SK-N-SH (cell line): ENCODE data around the gene CRYBG1. TPM values are rescaled to one million over a fixed set of nuclear protein-coding genes. Genes with fewer than 3 reads are reported as not detected.

Source experiments
- CTCF ChIA-PET: fragments of 300-600, 350-600 bp; formaldehyde crosslinking; extraction: SDS; loops from one replicate; lab custom pipeline; 2021; lab: Yijun Ruan, JAX
- POLR2A ChIA-PET: fragments of 350-600 bp; sonication (Branson Sonifier 250); formaldehyde crosslinking; extraction: SDS; loops from one replicate; lab custom pipeline; 2020; ENCODE audit warnings: antibody characterized with exemption, inconsistent platforms; lab: Yijun Ruan, JAX
- DNase-seq: peaks from one replicate; pipeline ENCODE4 v3.0.0; 2012
- H2AFZ ChIP-seq: fragments of 200-600 bp; sonication (generic); 2 replicates; pipeline ENCODE4 v1.8.1; 2016; ENCODE audit warnings: antibody characterized with exemption, mild to moderate bottlenecking, low read depth
- H3F3A ChIP-seq: fragments of 200-600 bp; sonication (generic); replicated peaks from 2 replicates; pipeline ENCODE3; 2016; ENCODE audit warnings: antibody characterized with exemption, mild to moderate bottlenecking; ENCODE audit not compliant: insufficient read depth
- H3K27ac ChIP-seq, 2 experiments: fragments of 200-500 bp in 1 of 2; fragments of 200-600 bp in 1 of 2; sonication (Bioruptor generic) in 1 of 2; sonication (generic), shearing (Covaris generic) in 1 of 2; 2 replicates each; pipeline versions ENCODE4 v1.5.1 to v1.6.1; 2014 to 2016; ENCODE audit warnings: low read depth in 2 of 2, inconsistent platforms in 1 of 2, low read length in 1 of 2, mild to moderate bottlenecking in 1 of 2, mixed read lengths in 1 of 2
- H3K27me3 ChIP-seq: fragments of 200-600 bp; sonication (generic), shearing (Covaris generic); 2 replicates; pipeline ENCODE4 v1.6.1; 2016; ENCODE audit warnings: mixed run types; ENCODE audit not compliant: insufficient read depth
- H3K36me3 ChIP-seq, 2 experiments: fragments of 200-500 bp in 1 of 2; fragments of 200-600 bp in 1 of 2; sonication (Bioruptor generic) in 1 of 2; sonication (generic) in 1 of 2; replicated peaks in 1 of 2; 2 replicates each; pipeline versions ENCODE3 to v1.5.1; 2014 to 2016; ENCODE audit warnings: low read length in 1 of 2, mild to moderate bottlenecking in 1 of 2; ENCODE audit not compliant: insufficient read depth in 2 of 2, control insufficient read depth in 1 of 2
- H3K4me1 ChIP-seq, 2 experiments: fragments of 200-500 bp in 1 of 2; fragments of 200-600 bp in 1 of 2; sonication (Bioruptor generic) in 1 of 2; sonication (generic), shearing (Covaris generic) in 1 of 2; 2 replicates each; pipeline versions ENCODE4 v1.5.1 to v1.6.1; 2014 to 2016; ENCODE audit warnings: low read depth in 1 of 2, low read length in 1 of 2, mixed run types in 1 of 2; ENCODE audit not compliant: insufficient read depth in 2 of 2, control insufficient read depth in 1 of 2
- H3K4me2 ChIP-seq: fragments of 200-600 bp; sonication (generic), shearing (Covaris generic); 2 replicates; pipeline ENCODE4 v1.6.1; 2017; ENCODE audit warnings: mixed run types
- H3K4me3 ChIP-seq, 2 experiments: fragments of 200-500 bp in 1 of 2; fragments of 200-600 bp in 1 of 2; sonication (Bioruptor generic) in 1 of 2; sonication (generic), shearing (Covaris generic) in 1 of 2; 2 replicates each; pipeline versions ENCODE4 v1.5.1 to v1.8.1; 2014 to 2016; ENCODE audit warnings: low read depth in 2 of 2, inconsistent platforms in 1 of 2, low read length in 1 of 2, mild to moderate bottlenecking in 1 of 2, mixed read lengths in 1 of 2, moderate library complexity in 1 of 2
- H3K79me2 ChIP-seq: fragments of 200-600 bp; sonication (generic); 2 replicates; pipeline ENCODE4 v1.8.1; 2017; ENCODE audit warnings: mild to moderate bottlenecking; ENCODE audit not compliant: insufficient read depth
- H3K9ac ChIP-seq: fragments of 200-600 bp; sonication (generic); 2 replicates; pipeline ENCODE4 v1.6.1; 2017; ENCODE audit warnings: mixed run types
- H3K9me2 ChIP-seq: fragments of 200-600 bp; sonication (generic); 2 replicates; pipeline ENCODE4 v1.6.1; 2017; ENCODE audit warnings: mixed run types
- H3K9me3 ChIP-seq: fragments of 200-600 bp; sonication (generic); 2 replicates; pipeline ENCODE4 v1.6.1; 2017; ENCODE audit warnings: mixed run types, mild to moderate bottlenecking, moderate library complexity
- H4K20me1 ChIP-seq: fragments of 200-600 bp; sonication (generic); 2 replicates; pipeline ENCODE4 v1.6.1; 2017; ENCODE audit warnings: mild to moderate bottlenecking, mixed run types; ENCODE audit not compliant: insufficient read depth
- EZH2phosphoT487 ChIP-seq: fragments of 200-600 bp; sonication (generic); IDR thresholded peaks from 2 replicates; pipeline ENCODE4 v1.6.1; 2017; ENCODE audit warnings: low read depth, mixed run types, mild to moderate bottlenecking, antibody characterized with exemption, moderate library complexity, borderline replicate concordance
- FOSL2 ChIP-seq: IDR thresholded peaks from 2 replicates; pipeline ENCODE4 v1.4.0; 2012; ENCODE audit warnings: low read depth, mild to moderate bottlenecking, moderate library complexity, borderline replicate concordance
- FOXJ3 ChIP-seq: sonication (generic); formaldehyde crosslinking; IDR thresholded peaks from 2 replicates; pipeline ENCODE4 v1.5.1; 2020; ENCODE audit warnings: mild to moderate bottlenecking, missing genetic modification reagents
- FOXM1 ChIP-seq: IDR thresholded peaks from 2 replicates; pipeline ENCODE4 v1.4.0; 2012; ENCODE audit warnings: low read depth, mild to moderate bottlenecking
- GATA2 ChIP-seq: sonication (generic); formaldehyde crosslinking; IDR thresholded peaks from 2 replicates; pipeline ENCODE4 v1.5.0; 2020; ENCODE audit warnings: mild to moderate bottlenecking, missing genetic modification reagents
- JUND ChIP-seq: IDR thresholded peaks from 2 replicates; pipeline ENCODE4 v1.4.0; 2012
- NRF1 ChIP-seq: IDR thresholded peaks from 2 replicates; pipeline ENCODE4 v1.6.1; 2012; ENCODE audit warnings: low read depth, mild to moderate bottlenecking, low read length
- POLR2AphosphoS5 ChIP-seq: IDR thresholded peaks from 2 replicates; pipeline ENCODE4 v1.6.1; 2012; ENCODE audit warnings: low read depth, low read length
- RAD21 ChIP-seq: IDR thresholded peaks from 2 replicates; pipeline ENCODE4 v1.6.1; 2012; ENCODE audit warnings: mild to moderate bottlenecking, low read length
- REST ChIP-seq: IDR thresholded peaks from 2 replicates; pipeline ENCODE4 v1.6.1; 2012; ENCODE audit warnings: mild to moderate bottlenecking, low read depth, low read length, moderate library complexity
- RFX5 ChIP-seq: IDR thresholded peaks from 2 replicates; pipeline ENCODE4 v1.6.1; 2012; ENCODE audit warnings: mild to moderate bottlenecking, improper control_type of control experiment, low read length
- RXRA ChIP-seq: IDR thresholded peaks from 2 replicates; pipeline ENCODE4 v1.4.0; 2012; ENCODE audit warnings: low read depth, mild to moderate bottlenecking, borderline replicate concordance
- TCF12 ChIP-seq: IDR thresholded peaks from 2 replicates; pipeline ENCODE4 v1.4.0; 2012
- WGBS: methylation state at CpG from one replicate; pipeline ENCODE4 v1.1.6; 2017; ENCODE audit warnings: low lambda C conversion rate; 5-methylcytosine and 5-hydroxymethylcytosine counted together
- polyA plus RNA-seq, 3 experiments: library from polyadenylated mRNA; depleted of rRNA; stranded (reverse); fragments of >200 nt; gene quantifications; 2 replicates each; pipeline ENCODE4 v1.2.3, GENCODE V29; 2012
- TF ChIP-seq, protein P1 (sequence below): fragments of 200-600 bp; sonication (generic); IDR thresholded peaks from 2 replicates; pipeline ENCODE4 v1.6.1; 2017; ENCODE audit warnings: antibody characterized with exemption, mild to moderate bottlenecking, moderate library complexity
- TF ChIP-seq, protein P2 (sequence below): IDR thresholded peaks from 2 replicates; pipeline ENCODE4; 2012

Gene CRYBG1
- polyA plus RNA-seq, 1 of the 3 experiments (the other 2 are of a cell fraction) = 13.8 TPM

DNA sequence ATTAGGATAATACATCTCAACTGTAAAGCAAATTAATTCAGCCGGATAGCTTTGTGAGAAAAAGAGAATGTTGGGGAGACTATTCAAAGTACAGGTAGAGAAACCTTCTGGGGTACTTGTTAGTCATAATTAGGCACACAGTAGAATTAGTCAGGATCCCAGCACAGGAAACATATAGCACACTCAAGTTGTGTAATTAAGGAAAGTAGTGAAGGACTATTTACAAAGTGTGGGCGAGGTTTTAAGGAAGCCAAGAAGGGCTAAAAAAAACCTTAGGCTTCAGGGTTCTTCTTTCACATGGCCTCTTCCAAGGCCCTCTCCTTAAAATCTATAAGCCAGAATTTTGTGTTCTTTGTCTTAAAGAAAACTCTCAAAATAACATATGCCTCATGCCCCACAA lies 142.0 kb downstream of the CRYBG1 start (continued):
- no peak for TF ChIP-seq REST
- TF ChIP-seq TCF12 = no peak
- TF ChIP-seq RXRA = no peak
- TF ChIP-seq RFX5 = no peak
- no peak for TF ChIP-seq GATA2 (CRISPR knock-in tag)
- TF ChIP-seq FOXJ3 = no peak
- no peak for TF ChIP-seq FOSL2
- TF ChIP-seq, protein P1, sequence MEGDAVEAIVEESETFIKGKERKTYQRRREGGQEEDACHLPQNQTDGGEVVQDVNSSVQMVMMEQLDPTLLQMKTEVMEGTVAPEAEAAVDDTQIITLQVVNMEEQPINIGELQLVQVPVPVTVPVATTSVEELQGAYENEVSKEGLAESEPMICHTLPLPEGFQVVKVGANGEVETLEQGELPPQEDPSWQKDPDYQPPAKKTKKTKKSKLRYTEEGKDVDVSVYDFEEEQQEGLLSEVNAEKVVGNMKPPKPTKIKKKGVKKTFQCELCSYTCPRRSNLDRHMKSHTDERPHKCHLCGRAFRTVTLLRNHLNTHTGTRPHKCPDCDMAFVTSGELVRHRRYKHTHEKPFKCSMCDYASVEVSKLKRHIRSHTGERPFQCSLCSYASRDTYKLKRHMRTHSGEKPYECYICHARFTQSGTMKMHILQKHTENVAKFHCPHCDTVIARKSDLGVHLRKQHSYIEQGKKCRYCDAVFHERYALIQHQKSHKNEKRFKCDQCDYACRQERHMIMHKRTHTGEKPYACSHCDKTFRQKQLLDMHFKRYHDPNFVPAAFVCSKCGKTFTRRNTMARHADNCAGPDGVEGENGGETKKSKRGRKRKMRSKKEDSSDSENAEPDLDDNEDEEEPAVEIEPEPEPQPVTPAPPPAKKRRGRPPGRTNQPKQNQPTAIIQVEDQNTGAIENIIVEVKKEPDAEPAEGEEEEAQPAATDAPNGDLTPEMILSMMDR = no peak
- TF ChIP-seq EZH2phosphoT487 = no peak
- no peak for TF ChIP-seq RAD21

DNA sequence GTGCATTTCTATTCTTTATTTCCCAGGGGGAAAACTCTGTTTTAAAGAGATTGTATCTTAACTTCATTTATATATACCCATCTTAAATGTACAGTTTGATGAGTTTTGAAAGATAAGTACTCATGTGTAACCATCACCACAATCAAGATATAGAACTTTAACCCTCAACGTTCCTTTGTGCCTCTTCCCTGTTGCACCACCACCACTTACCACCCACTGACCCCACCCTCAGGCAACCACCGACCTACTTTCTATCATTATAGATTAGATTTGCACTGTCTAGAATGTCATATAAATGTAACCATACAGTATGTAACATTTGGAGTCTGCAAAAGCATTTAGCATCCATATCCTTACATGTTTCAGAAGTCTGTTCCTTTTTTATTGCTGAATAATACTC lies 147.8 kb downstream of the CRYBG1 start:
- peaks cover 14% of the 10 kb centered on the region for H3F3A ChIP-seq
- no peak for DNase-seq
- no peak overlapping the region for H3K4me2 ChIP-seq
- H3K36me3 ChIP-seq = no peaks in the 10 kb centered on the region
- no peak overlapping the region for H3K4me3 ChIP-seq
- no peaks in the 10 kb centered on the region for H3K27me3 ChIP-seq
- no peaks in the 10 kb centered on the region for H4K20me1 ChIP-seq
- H3K27ac ChIP-seq = no peak overlapping the region
- H3K4me1 ChIP-seq = peaks cover 0 to 17% of the 10 kb centered on the region in 2 experiments; a peak in 2 of 4 replicates
- no peaks in the 10 kb centered on the region for H3K9me2 ChIP-seq
- no peak overlapping the region for H3K9ac ChIP-seq
- 30% methylated on average over 2 of the region's 2 CpGs for WGBS
- POLR2A ChIA-PET = no interaction called here
- no peak overlapping the region for H2AFZ ChIP-seq
- TF ChIP-seq FOXJ3 (no peak), FOSL2 (no peak), POLR2AphosphoS5 (no peak), EZH2phosphoT487 (no peak), RAD21 (no peak), FOXM1 (no peak), NRF1 (no peak), JUND (no peak)
- TF ChIP-seq, protein P2, sequence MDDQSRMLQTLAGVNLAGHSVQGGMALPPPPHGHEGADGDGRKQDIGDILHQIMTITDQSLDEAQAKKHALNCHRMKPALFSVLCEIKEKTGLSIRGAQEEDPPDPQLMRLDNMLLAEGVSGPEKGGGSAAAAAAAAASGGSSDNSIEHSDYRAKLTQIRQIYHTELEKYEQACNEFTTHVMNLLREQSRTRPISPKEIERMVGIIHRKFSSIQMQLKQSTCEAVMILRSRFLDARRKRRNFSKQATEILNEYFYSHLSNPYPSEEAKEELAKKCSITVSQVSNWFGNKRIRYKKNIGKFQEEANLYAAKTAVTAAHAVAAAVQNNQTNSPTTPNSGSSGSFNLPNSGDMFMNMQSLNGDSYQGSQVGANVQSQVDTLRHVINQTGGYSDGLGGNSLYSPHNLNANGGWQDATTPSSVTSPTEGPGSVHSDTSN = no peak
- TF ChIP-seq, all 33 proteins: peak for 0
- Histone ChIP-seq H3K9me3 (no peaks in the 10 kb centered on the region), H3K79me2 (peaks cover 15% of the 10 kb centered on the region)
- CTCF ChIA-PET = no interaction called here
